Frontal cortex (tissue), 4 donors: ENCODE results near the gene ABHD8. TPM values are rescaled to one million over a fixed set of nuclear protein-coding genes. Genes with fewer than 3 reads are reported as not detected.

Experiments used
- DNase-seq, 2 donors: peaks; one replicate each; pipeline ENCODE4 v3.0.0; 2012; ENCODE audit warnings: low spot score in 2 of 2
- FAIRE-seq: peaks from 2 replicates; lab custom pipeline; 2012; peaks lifted over from hg19 to GRCh38; lab: Jason Lieb, UNC
- total RNA-seq: library from RNA; depleted of rRNA; stranded (reverse); fragments of >200 nt; gene quantifications from one replicate; pipeline ENCODE4 v1.2.3, GENCODE V29; 2014
- donor health status: control.
- donor health status: control.
- donor health status: control.

The ABHD8 gene
- total RNA-seq, 1 donor from 2014 or later = 20.4 TPM

DNA sequence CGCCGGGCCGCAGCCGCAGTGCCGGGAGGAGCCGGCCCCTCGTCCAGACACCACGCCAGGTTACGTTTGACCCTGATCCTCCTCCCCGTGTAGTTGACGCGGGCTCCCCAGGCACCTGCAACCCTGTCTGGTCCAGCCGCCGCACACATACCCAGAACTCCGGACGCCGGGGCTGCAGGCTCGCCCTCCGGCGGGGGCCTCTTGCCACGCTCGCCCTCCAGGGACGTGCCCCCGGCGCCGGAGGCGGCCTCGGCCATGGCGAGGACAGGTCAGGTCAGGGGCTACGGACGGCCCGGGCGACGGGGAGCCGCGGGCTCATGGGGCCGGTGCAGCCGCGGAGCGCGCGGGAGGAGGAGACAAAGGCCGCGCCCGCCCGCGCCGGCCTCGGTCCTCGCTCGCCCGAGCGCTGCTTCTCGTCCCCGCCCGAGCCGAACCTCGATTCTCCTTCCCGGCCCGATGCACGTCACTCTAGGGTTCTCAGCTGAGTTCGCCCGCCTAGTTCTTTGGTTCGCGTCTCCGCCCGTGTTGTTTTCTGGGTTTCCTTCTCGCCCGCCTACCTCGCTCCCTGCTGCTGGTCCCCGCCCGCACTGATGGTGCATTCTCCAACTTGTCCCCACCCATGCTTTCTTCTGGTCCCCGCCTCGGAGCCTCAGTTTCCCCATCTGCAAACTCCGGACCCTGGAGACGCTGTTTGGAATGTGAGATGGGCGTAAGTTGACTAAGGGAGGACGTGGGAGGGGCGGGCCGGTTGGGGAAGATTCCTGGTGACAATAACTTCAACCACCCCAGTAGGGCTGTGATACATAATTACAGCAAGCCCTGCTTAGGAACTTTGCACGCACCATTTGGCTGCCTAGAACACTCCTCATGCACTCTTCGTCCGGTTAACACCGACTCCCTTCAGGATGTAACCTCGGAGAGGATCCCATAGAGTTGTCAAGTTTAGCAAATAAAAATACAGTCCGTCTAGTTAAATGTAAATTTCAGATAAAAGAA is 31.5 kb upstream of the ABHD8 start, which contains the start of gene ANO8:
TSS of gene ANO8 (minus strand) at position 442 of the 996 bp plus-strand sequence. CDS start at position 257, 185 bp downstream.
- FAIRE-seq (no peak), DNase-seq (peak; percentile 97)

GRCh38 chr19:17333611-17334413 is 30.6 kb upstream of the ABHD8 start:
- peak; percentile 52 to 60 for DNase-seq
- no peak for FAIRE-seq

- DNase-seq = peak in 1 of 2 donors; percentile 25
- FAIRE-seq = no peak
These were observed 29.7 kb upstream of the ABHD8 start for GRCh38 chr19:17332677-17333581.

DNA sequence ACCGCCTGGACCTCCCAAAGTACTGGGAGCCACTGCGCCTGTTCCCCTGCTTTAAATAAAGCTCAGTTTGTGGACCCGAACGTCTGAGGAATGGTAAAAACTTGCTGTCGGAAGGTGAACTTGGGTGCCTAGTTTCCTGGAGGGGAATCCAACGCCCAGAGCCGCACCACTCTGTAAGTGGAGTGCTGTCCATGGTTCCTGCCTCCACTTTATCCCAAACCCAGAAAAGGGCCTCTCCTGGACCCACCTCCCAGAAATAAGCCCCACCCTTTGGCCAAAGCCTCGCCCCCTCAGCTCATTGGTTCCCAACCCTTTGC is 29.1 kb upstream of the ABHD8 start:
- DNase-seq (no peak), FAIRE-seq (no peak)

- DNase-seq (no peak), FAIRE-seq (no peak)
These were observed 27.9 kb upstream of the ABHD8 start for GRCh38 chr19:17331045-17331558.

DNA sequence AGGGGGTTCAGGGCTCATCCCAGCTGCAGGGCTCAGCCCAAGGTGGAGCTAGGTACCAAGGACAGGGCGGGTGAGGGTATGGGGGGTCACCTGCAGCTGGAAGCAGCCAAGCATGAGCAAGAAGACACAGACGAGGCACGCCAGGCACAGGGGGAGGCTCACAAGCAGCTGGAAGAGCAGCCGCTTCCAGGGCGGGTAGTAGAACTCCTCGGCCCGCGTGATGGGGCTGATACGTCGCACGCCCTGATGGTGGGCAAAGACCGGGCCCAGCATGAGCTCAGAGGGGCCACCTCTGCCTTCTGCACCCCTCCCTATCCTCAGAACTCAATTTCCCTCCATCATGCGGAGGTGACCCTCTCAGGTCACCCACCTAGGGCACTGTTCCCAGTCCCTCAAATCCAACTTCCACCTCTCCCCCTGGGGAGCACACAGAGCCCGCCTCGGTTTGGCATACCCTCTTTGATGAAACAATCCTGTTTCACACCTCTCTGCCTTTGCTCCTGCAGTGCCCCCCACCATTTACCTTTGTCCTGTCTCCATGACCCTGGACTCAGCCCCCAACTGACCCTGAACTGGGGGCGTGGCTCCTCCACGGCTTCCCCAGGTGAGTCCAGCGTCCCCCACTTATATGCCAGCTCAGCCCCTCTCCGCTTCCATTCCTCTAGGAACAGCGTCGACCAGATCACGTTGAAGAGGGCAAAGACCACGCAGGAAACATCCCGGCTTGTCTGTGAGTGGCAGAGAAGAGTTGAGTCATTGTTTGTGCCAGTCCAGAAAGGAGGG is 27.2 kb upstream of the ABHD8 start:
- DNase-seq (no peak), FAIRE-seq (no peak)

- peak in 1 of 2 donors; percentile 37 for DNase-seq
- FAIRE-seq = no peak
These were observed 26.4 kb upstream of the ABHD8 start for GRCh38 chr19:17329366-17330261.

DNA sequence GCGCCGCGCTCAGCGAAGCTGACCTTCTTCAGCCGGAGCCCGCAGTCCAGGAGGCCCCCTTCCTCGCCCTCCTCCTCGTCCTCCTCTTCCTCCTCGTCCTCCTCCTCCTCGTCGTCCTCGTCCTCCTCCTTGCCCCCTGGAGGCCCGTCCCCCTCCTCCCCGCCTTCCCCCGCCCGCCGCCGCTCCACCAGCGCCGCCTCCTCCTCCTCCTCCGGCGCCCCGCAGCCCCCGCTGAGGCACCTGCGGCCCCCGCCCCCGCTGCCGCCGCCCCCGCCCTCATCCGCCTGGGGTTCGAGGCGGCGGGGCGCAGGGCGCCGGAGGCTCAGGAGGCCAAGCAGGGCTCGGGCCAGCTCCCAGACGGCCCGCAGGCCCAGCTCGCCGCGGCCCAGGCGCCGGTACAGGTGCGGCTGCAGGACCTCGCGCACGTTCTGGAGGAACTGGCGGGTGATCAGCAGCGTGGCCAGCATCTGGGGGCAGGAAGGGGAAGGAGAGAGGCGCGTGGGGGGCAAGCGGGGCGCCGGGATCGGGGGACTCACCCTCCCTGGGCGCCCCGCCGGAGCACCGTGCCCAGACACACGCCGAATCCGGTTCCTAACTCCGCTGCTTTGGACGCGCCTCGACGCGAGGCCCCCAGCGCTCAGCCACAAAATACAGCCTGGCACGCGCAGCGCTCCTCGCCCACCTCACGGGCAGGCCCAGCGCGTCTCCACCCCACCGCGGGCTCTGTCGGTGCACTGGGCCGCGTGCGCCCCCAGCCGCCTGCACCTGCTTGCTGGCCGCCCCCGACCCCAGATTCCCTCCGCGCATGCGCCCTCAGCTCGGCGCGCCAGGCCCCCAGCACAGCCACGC is 25.5 kb upstream of the ABHD8 start:
- FAIRE-seq (no peak), DNase-seq (peak in 1 of 2 donors; percentile 43)

DNA sequence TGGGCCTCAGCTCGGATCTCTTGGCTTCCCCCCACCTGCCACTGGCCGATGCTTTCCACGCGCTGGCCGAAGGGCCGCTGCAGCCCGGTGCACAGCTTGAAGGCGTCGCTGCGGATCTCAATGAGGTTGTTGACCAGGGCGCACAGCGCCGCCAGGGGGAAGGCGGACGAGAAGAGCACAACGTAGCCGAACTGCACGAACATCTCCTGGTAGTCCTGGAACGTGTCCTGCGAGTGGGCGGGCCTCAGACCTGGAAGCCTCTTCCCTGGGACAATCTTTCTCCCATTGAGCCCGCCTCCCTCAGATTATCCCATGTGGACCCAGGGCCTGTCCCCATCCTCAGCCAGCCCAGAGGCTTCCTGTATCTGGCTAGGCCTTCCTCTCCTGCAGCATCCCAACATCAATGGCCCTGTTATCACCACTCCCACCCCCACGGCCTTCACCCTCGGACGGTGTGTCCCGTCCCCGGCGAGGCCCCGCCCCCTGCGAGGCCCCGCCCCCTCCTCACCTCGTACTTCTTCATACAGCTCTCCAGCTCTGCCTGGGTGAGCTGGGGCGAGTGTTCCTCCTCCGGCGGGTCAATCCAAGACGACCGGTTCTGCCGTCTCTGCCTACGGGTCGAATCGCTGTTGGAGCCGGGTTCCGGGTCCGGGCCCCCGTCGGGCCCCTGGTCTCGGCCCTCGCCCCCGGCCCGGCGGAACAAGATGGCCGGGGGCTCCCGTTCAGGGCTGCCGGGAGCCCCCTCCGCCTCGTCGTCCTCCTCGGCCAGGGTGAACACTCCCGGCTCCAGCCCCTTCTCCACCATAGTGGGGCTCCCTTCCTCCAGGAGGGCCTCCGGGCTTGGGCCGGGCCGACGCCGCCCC is 24.7 kb upstream of the ABHD8 start:
- FAIRE-seq (no peak), DNase-seq (peak; percentile 54 to 63)

- FAIRE-seq (no peak), DNase-seq (no peak)
These were observed 23.9 kb upstream of the ABHD8 start for GRCh38 chr19:17327068-17327653.

- peak in 1 of 2 donors; percentile 47 for DNase-seq
- no peak for FAIRE-seq
These were observed 23.4 kb upstream of the ABHD8 start for GRCh38 chr19:17326595-17326966.

DNA sequence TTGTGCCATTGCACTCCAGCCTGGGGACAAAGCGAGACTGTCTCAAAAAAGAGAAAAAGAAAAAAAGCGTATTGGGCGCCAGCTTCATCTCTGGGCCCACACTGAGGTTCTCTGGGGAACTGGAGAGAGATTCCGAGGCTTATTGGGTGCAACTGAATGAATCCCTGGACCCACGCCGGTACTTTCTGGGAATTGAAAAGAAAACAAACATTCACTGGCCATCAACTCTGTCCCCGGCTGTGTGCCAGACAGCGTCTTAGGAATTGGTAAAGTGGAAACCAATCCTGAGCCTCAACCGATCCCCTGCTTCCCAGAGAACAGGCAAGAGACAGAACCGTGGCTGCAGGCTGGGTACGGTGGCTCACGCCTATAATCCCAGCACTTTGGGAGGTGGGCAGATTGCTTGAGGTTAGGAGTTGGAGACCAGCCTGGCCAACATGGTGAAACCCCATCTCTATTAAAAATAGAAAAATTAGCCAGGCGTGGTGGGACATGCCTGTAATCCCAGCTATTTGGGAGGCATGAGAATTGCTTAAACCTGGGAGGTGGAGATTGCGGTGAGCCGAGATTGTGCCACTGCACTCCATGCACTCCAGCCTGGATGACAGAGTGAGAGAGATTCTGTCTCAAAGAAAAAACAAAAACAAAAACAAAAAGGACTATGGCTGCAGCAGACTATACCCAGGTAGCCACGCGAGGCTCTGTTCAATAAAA is 22.8 kb upstream of the ABHD8 start:
- DNase-seq (peak; percentile 72 to 74), FAIRE-seq (no peak)

- FAIRE-seq (no peak), DNase-seq (no peak)
These were observed 21.9 kb upstream of the ABHD8 start for GRCh38 chr19:17325133-17325532.

GRCh38 chr19:17324357-17325114 is 21.3 kb upstream of the ABHD8 start:
- FAIRE-seq (no peak), DNase-seq (no peak)
